Upper lobe of left lung (tissue), 6 donors: Measurements from ENCODE around the gene LARGE1. TPM values are rescaled to one million over a fixed set of nuclear protein-coding genes. Genes with fewer than 3 reads are reported as not detected.
A peak's percentile ranks its signal among the peaks of the same experiment; 100 is the strongest.

ENCODE experiments used
- ATAC-seq, 2 donors: fragments of 200-7000 bp; cut with Tn5 transposase; one replicate each; pipeline ENCODE4 v1.9.1; 2022; ENCODE audit warnings: mild to moderate bottlenecking in 2 of 2, moderate library complexity in 2 of 2; ENCODE audit not compliant: low FRiP score in 2 of 2
- DNase-seq, 2 donors: peaks; one replicate each; pipeline ENCODE4 v3.0.0-alpha.2; 2019 to 2020
- H3K27ac ChIP-seq, 4 donors: fragments of 200-600 bp; sonication (generic); one replicate each; pipeline ENCODE4 v1.5.1; 2016 to 2019
- H3K27me3 ChIP-seq, 4 donors: fragments of 200-600 bp; sonication (generic); one replicate each; pipeline ENCODE4 v1.5.1; 2017 to 2019
- H3K36me3 ChIP-seq, 4 donors: fragments of 200-600 bp; sonication (generic); one replicate each; pipeline ENCODE4 v1.5.1; 2016 to 2019
- H3K4me1 ChIP-seq, 4 donors: fragments of 200-600 bp; sonication (generic); one replicate each; pipeline ENCODE4 v1.5.1; 2018 to 2019
- H3K4me3 ChIP-seq, 4 donors: fragments of 200-600 bp; sonication (generic); one replicate each; pipeline ENCODE4 v1.5.1; 2017 to 2019; ENCODE audit warnings: mild to moderate bottlenecking in 2 of 4, moderate library complexity in 1 of 4
- H3K9me3 ChIP-seq, 4 donors: fragments of 200-600 bp; sonication (generic); one replicate each; pipeline ENCODE4 v1.5.1; 2018 to 2019
- CTCF ChIP-seq, 6 experiments: fragments of 450-650 bp in 4 of 6; fragments of 200-600 bp in 2 of 6; sonication (generic) in 2 of 6; IDR thresholded peaks; one replicate each; pipeline ENCODE4 v1.5.1; 2016 to 2019; ENCODE audit warnings: antibody characterized with exemption in 6 of 6
- EP300 ChIP-seq, 4 donors: sonication (generic); formaldehyde crosslinking; IDR thresholded peaks; one replicate each; pipeline ENCODE4 v1.5.1; 2017; ENCODE audit warnings: antibody characterized with exemption in 4 of 4, control low read depth in 2 of 4
- POLR2A ChIP-seq, 4 donors: fragments of 450-650 bp; IDR thresholded peaks; one replicate each; pipeline ENCODE4 v1.5.1; 2016 to 2017; ENCODE audit warnings: antibody characterized with exemption in 4 of 4, mild to moderate bottlenecking in 2 of 4
- POLR2AphosphoS5 ChIP-seq, 2 donors: sonication (generic); formaldehyde crosslinking; IDR thresholded peaks; one replicate each; pipeline ENCODE4 v1.5.1; 2017; ENCODE audit warnings: antibody characterized with exemption in 2 of 2
- WGBS, 2 donors: methylation state at CpG; one replicate each; pipeline ENCODE4 v1.1.5; 2017 to 2018; 5-methylcytosine and 5-hydroxymethylcytosine counted together
- total RNA-seq, 6 donors: library from RNA; depleted of rRNA in 4 of 6; stranded (reverse); fragments of >200 nt in 4 of 6; gene quantifications; one replicate each; pipeline versions ENCODE4 v1.1.0 to v1.2.1, GENCODE V29; 2016 to 2021
- donor health status: DM: no; HTN: no; CAD: no; lungs with moderate emphysema.
- donor health status: DM: no; HTN: yes; CAD: no; lungs with severe emphysema.

LARGE1 gene
- total RNA-seq, 6 donors from 2014 or later, result 14.0 to 56.6 (median 25.3) TPM

GRCh38 chr22:33747029-33747428 lies 173.2 kb downstream of the LARGE1 start:
- DNase-seq (no peak), ATAC-seq (no peak)
- WGBS, 2 donors, result 47 to 73% methylated on average over 1 of the region's 1 CpG
- Histone ChIP-seq H3K27me3 (no peaks in the 10 kb centered on the region), H3K4me1 (peaks cover 0 to 24% (median 12%) of the 10 kb centered on the region in 4 donors), H3K27ac (no peak overlapping the region), H3K9me3 (no peaks in the 10 kb centered on the region), H3K4me3 (no peak overlapping the region), H3K36me3 (no peaks in the 10 kb centered on the region)
- TF ChIP-seq POLR2AphosphoS5 (IDR thresholded peaks at IDR 0.05), result no peak
- TF ChIP-seq EP300 (IDR thresholded peaks at IDR 0.05), result no peak
- TF ChIP-seq CTCF (IDR thresholded peaks at IDR 0.05), result no peak
- no peak for TF ChIP-seq POLR2A (IDR thresholded peaks at IDR 0.05)

GRCh38 chr22:33746501-33746928 lies 173.8 kb downstream of the LARGE1 start:
- WGBS, 2 donors, result 64 to 76% methylated on average over 3 of the region's 3 CpGs
- no peaks in the 10 kb centered on the region for H3K36me3 ChIP-seq
- peak; percentile 7 to 46 for ATAC-seq
- TF ChIP-seq POLR2AphosphoS5 (IDR thresholded peaks at IDR 0.05) (no peak), POLR2A (IDR thresholded peaks at IDR 0.05) (no peak), EP300 (IDR thresholded peaks at IDR 0.05) (no peak), CTCF (IDR thresholded peaks at IDR 0.05) (no peak)
- peak in 1 of 2 donors; percentile 44 for DNase-seq
- peaks cover 0 to 24% (median 12%) of the 10 kb centered on the region in 4 donors for H3K4me1 ChIP-seq
- H3K4me3 ChIP-seq, result no peak overlapping the region
- no peak overlapping the region for H3K27ac ChIP-seq
- no peaks in the 10 kb centered on the region for H3K9me3 ChIP-seq
- H3K27me3 ChIP-seq, result no peaks in the 10 kb centered on the region

GRCh38 chr22:33745501-33745900 lies 174.8 kb downstream of the LARGE1 start:
- TF ChIP-seq POLR2AphosphoS5 (IDR thresholded peaks at IDR 0.05) (no peak), EP300 (IDR thresholded peaks at IDR 0.05) (no peak), POLR2A (IDR thresholded peaks at IDR 0.05) (no peak), CTCF (IDR thresholded peaks at IDR 0.05) (no peak)

GRCh38 chr22:33743756-33744155 lies 176.5 kb downstream of the LARGE1 start:
- 89 to 94% methylated on average over 5 of the region's 5 CpGs for WGBS, 2 donors

More at GRCh38 chr22:33745501-33745900, 174.8 kb downstream of the LARGE1 start:
- ATAC-seq (no peak), DNase-seq (no peak)
- no peaks in the 10 kb centered on the region for H3K36me3 ChIP-seq
- no peaks in the 10 kb centered on the region for H3K27me3 ChIP-seq
- H3K4me1 ChIP-seq, result peaks cover 0 to 24% (median 12%) of the 10 kb centered on the region in 4 donors
- no peak overlapping the region for H3K4me3 ChIP-seq
- 56 to 78% methylated on average over 7 of the region's 7 CpGs for WGBS, 2 donors
- H3K27ac ChIP-seq, result no peak overlapping the region
- no peaks in the 10 kb centered on the region for H3K9me3 ChIP-seq

GRCh38 chr22:33741025-33741424 lies 179.3 kb downstream of the LARGE1 start:
- no peaks in the 10 kb centered on the region for H3K27me3 ChIP-seq
- no peak overlapping the region for H3K27ac ChIP-seq
- no peak overlapping the region for H3K4me3 ChIP-seq
- WGBS, 2 donors, result 91 to 96% methylated on average over 3 of the region's 3 CpGs
- no peak for TF ChIP-seq POLR2A (IDR thresholded peaks at IDR 0.05)
- TF ChIP-seq CTCF (IDR thresholded peaks at IDR 0.05), result no peak
- no peak for TF ChIP-seq EP300 (IDR thresholded peaks at IDR 0.05)
- no peak for TF ChIP-seq POLR2AphosphoS5 (IDR thresholded peaks at IDR 0.05)
- DNase-seq (no peak), ATAC-seq (no peak)
- H3K36me3 ChIP-seq, result no peaks in the 10 kb centered on the region
- H3K4me1 ChIP-seq, result peaks cover 0 to 13% (median 6%) of the 10 kb centered on the region in 4 donors
- H3K9me3 ChIP-seq, result no peaks in the 10 kb centered on the region

More at GRCh38 chr22:33743756-33744155, 176.5 kb downstream of the LARGE1 start:
- no peak for ATAC-seq
- no peaks in the 10 kb centered on the region for H3K27me3 ChIP-seq
- DNase-seq, result no peak
- no peaks in the 10 kb centered on the region for H3K9me3 ChIP-seq
- TF ChIP-seq POLR2A (IDR thresholded peaks at IDR 0.05) (no peak), EP300 (IDR thresholded peaks at IDR 0.05) (no peak), POLR2AphosphoS5 (IDR thresholded peaks at IDR 0.05) (no peak)
- peaks cover 0 to 24% (median 12%) of the 10 kb centered on the region in 4 donors for H3K4me1 ChIP-seq
- H3K27ac ChIP-seq, result no peak overlapping the region
- H3K36me3 ChIP-seq, result no peaks in the 10 kb centered on the region
- H3K4me3 ChIP-seq, result no peak overlapping the region
